HG03159 (cell line): Measurements from ENCODE around the gene FZD8.
"Not testable (repeated sequence)": the region's sequence is repeated elsewhere in the genome, so short reads cannot be mapped to it uniquely, and the experiment has no call there.

Experiments used
- ATAC-seq: cut with Tn5 transposase; IDR thresholded peaks from one replicate; pipeline ENCODE4 v1.9.1; 2021; ENCODE audit warnings: mild to moderate bottlenecking, moderate library complexity; ENCODE audit not compliant: unreplicated experiment

Gene FZD8

GRCh38 chr10:35642035-35642792 is at the start of gene FZD8:
TSS of gene FZD8 (minus strand) at chr10:35642296. CDS start at chr10:35641429, 867 bp downstream.
- peak; percentile 88 for ATAC-seq

GRCh38 chr10:35691522-35692236 is 49.6 kb upstream of the FZD8 start:
- no peak for ATAC-seq

GRCh38 chr10:35690534-35690933 is 48.4 kb upstream of the FZD8 start:
- no peak for ATAC-seq

GRCh38 chr10:35685858-35686257 is 43.8 kb upstream of the FZD8 start:
- not testable (repeated sequence) for ATAC-seq

- ATAC-seq = no peak
Measured at GRCh38 chr10:35685402-35685801, 43.3 kb upstream of the FZD8 start.

- no peak for ATAC-seq
Measured at GRCh38 chr10:35684586-35684985, 42.5 kb upstream of the FZD8 start.

- ATAC-seq = no peak
Measured at GRCh38 chr10:35675846-35676245, 33.8 kb upstream of the FZD8 start.

GRCh38 chr10:35674843-35675242 is 32.7 kb upstream of the FZD8 start:
- ATAC-seq = no peak

GRCh38 chr10:35668865-35669650 is 27.0 kb upstream of the FZD8 start:
- ATAC-seq = no peak

GRCh38 chr10:35667971-35668370 is 25.9 kb upstream of the FZD8 start:
- no peak for ATAC-seq

- no peak for ATAC-seq
Measured at GRCh38 chr10:35667270-35667889, 25.3 kb upstream of the FZD8 start.

GRCh38 chr10:35661236-35661635 is 19.1 kb upstream of the FZD8 start:
- no peak for ATAC-seq

- no peak for ATAC-seq
Measured at GRCh38 chr10:35659456-35659855, 17.4 kb upstream of the FZD8 start.

- ATAC-seq = no peak
Measured at GRCh38 chr10:35657621-35658020, 15.5 kb upstream of the FZD8 start.

- no peak for ATAC-seq
Measured at GRCh38 chr10:35652824-35653223, 10.7 kb upstream of the FZD8 start.

GRCh38 chr10:35650894-35651293 is 8.8 kb upstream of the FZD8 start:
- no peak for ATAC-seq

GRCh38 chr10:35644050-35644950 is 2.2 kb upstream of the FZD8 start:
- ATAC-seq = no peak

GRCh38 chr10:35643151-35644049 is 1.3 kb upstream of the FZD8 start:
- no peak for ATAC-seq

- ATAC-seq = no peak
Measured at GRCh38 chr10:35642793-35643114, 658 bp upstream of the FZD8 start.
